K562 (cell line): ENCODE results near the gene DCAF6. TPM values are rescaled to one million over a fixed set of nuclear protein-coding genes. Genes with fewer than 3 reads are reported as not detected.

ENCODE experiments used
- ATAC-seq: fragments of 200-7000 bp; cut with Tn5 transposase; 3 replicates; pipeline ENCODE4 v1.9.1; 2020; ENCODE audit warnings: moderate library complexity
- BruUV-seq: library from RNA; stranded (reverse); fragments of 400-500 nt; replicated peaks from 2 replicates; lab custom pipeline; 2021; lab: Mats Ljungman, UMichigan
- CTCF ChIA-PET: fragments of 300-600 bp; formaldehyde crosslinking; extraction: SDS; loops from one replicate; lab custom pipeline; 2021; ENCODE audit warnings: low intra/inter-chr PET ratio; lab: Yijun Ruan, JAX
- POLR2A ChIA-PET: fragments of 300-600, 350-650 bp; sonication (Branson Sonifier 250); formaldehyde crosslinking; extraction: SDS; loops from one replicate; lab custom pipeline; 2021; ENCODE audit warnings: antibody characterized with exemption, inconsistent platforms; lab: Yijun Ruan, JAX
- DNase-seq, 4 experiments: peaks; one replicate each; pipeline versions ENCODE4 v3.0.0 to v3.0.0-alpha.2; 2011 to 2018; ENCODE audit warnings: low spot score in 3 of 4, mixed read lengths in 3 of 4; ENCODE audit errors: extremely low read depth in 1 of 4
- FAIRE-seq: peaks from 2 replicates; lab custom pipeline; 2011; peaks lifted over from hg19 to GRCh38; lab: Jason Lieb, UNC
- H2AFZ ChIP-seq: 2 replicates; pipeline ENCODE4 v1.6.0; 2011; ENCODE audit warnings: low read depth, low read length, control low read depth, inconsistent platforms
- H3K27ac ChIP-seq: fragments of 200-600 bp; 3 replicates; pipeline ENCODE4 v1.8.0; 2011; ENCODE audit warnings: low read depth, mild to moderate bottlenecking, control low read depth, inconsistent platforms, low read length, moderate library complexity, mixed read lengths; ENCODE audit errors: extremely low read depth
- H3K27me3 ChIP-seq, 2 experiments: fragments of 300-600 bp in 1 of 2; 2 replicates in 1 of 2; 3 replicates in 1 of 2; pipeline versions ENCODE4 v1.6.0 to v1.8.0; 2011; ENCODE audit warnings: inconsistent platforms in 2 of 2, low read length in 2 of 2, mild to moderate bottlenecking in 1 of 2, mixed read lengths in 1 of 2, moderate library complexity in 1 of 2; ENCODE audit not compliant: control insufficient read depth in 2 of 2, insufficient read depth in 2 of 2
- H3K36me3 ChIP-seq: fragments of 300-600 bp; 3 replicates; pipeline ENCODE4 v1.8.0; 2011; ENCODE audit warnings: mild to moderate bottlenecking, low read length, inconsistent platforms; ENCODE audit not compliant: control insufficient read depth, insufficient read depth
- H3K4me1 ChIP-seq, 2 experiments: fragments of 200-600 bp in 1 of 2; replicated peaks in 1 of 2; 2 replicates in 1 of 2; 3 replicates in 1 of 2; pipeline versions ENCODE4 v1.5.1 to v1.8.0; 2011; ENCODE audit warnings: inconsistent platforms in 2 of 2, low read length in 2 of 2, mild to moderate bottlenecking in 1 of 2, mixed read lengths in 1 of 2, moderate library complexity in 1 of 2; ENCODE audit not compliant: control insufficient read depth in 2 of 2, insufficient read depth in 2 of 2
- H3K4me2 ChIP-seq: 2 replicates; pipeline ENCODE4 v1.6.1; 2011; ENCODE audit warnings: low read length, control low read depth, inconsistent platforms, mixed read lengths; ENCODE audit not compliant: insufficient read depth
- H3K4me3 ChIP-seq: fragments of 200-600 bp; sonication (generic), shearing (Covaris generic); 2 replicates; pipeline ENCODE4 v1.5.1; 2016; ENCODE audit warnings: control low read depth, inconsistent platforms
- H3K79me2 ChIP-seq: fragments of 200-600 bp; 3 replicates; pipeline ENCODE4 v1.8.0; 2011; ENCODE audit warnings: low read length, inconsistent platforms; ENCODE audit not compliant: control insufficient read depth, insufficient read depth
- H3K9ac ChIP-seq, 2 experiments: 2 replicates each; pipeline versions ENCODE4 v1.6.0 to v1.6.1; 2011; ENCODE audit warnings: low read depth in 2 of 2, low read length in 2 of 2, control low read depth in 1 of 2, inconsistent platforms in 1 of 2, mild to moderate bottlenecking in 1 of 2, mixed read lengths in 1 of 2; ENCODE audit not compliant: insufficient read depth in 1 of 2
- H3K9me1 ChIP-seq: one replicate; pipeline ENCODE4 v1.6.0; 2011; ENCODE audit warnings: inconsistent platforms, mild to moderate bottlenecking, low read length, moderate library complexity; ENCODE audit not compliant: control insufficient read depth, insufficient read depth
- H3K9me3 ChIP-seq: replicated peaks from 2 replicates; pipeline ENCODE4 v1.5.1; 2011; ENCODE audit warnings: low read depth, low read length, inconsistent platforms; ENCODE audit not compliant: control insufficient read depth, insufficient read depth
- H4K20me1 ChIP-seq: replicated peaks from 2 replicates; pipeline ENCODE4 v1.6.1; 2011; ENCODE audit warnings: low read length, inconsistent platforms, mixed read lengths; ENCODE audit not compliant: control insufficient read depth, insufficient read depth
- FOXA3 ChIP-seq, 2 experiments: fragments of 450-650 bp in 1 of 2; sonication (generic) in 1 of 2; formaldehyde crosslinking; IDR thresholded peaks in 1 of 2; conservative IDR thresholded peaks in 1 of 2; 2 replicates each; pipeline versions ENCODE4 v1.4.0 to v1.8.0; 2020 to 2022; ENCODE audit warnings: mild to moderate bottlenecking in 2 of 2, missing genetic modification reagents in 1 of 2
- ZNF224 ChIP-seq: sonication (generic); formaldehyde crosslinking; IDR thresholded peaks from 2 replicates; pipeline ENCODE4 v1.8.0; 2022; ENCODE audit warnings: mild to moderate bottlenecking, missing genetic modification reagents
- WGBS: fragments of 100-300 bp; shearing (Covaris generic); methylation state at CpG from one replicate; pipeline ENCODE4 v1.1.6; 2016; ENCODE audit warnings: low coverage, mixed read lengths; ENCODE audit not compliant: insufficient coverage; ENCODE audit errors: missing lambda C conversion rate; 5-methylcytosine and 5-hydroxymethylcytosine counted together
- in situ Hi-C: fragments of 300-500 bp; cut with MboI; formaldehyde crosslinking; loops from 4 replicates; pipeline ENCODE4 v1.15.0; 2018; ENCODE audit warnings: inconsistent platforms, mixed read lengths
- intact Hi-C: fragments of 100-400 bp; cut with micrococcal nuclease; formaldehyde crosslinking; loops from 2 replicates; pipeline ENCODE4 v1.14.2; 2022
- polyA plus RNA-seq, 8 experiments: library from polyadenylated mRNA; depleted of rRNA in 4 of 8; stranded (reverse) in 5 of 8; unstranded in 3 of 8; fragments of >200 nt; fragmentation: Nextera tagmentation in 2 of 8; fragmentation: Illumina TruSeq in 1 of 8; extraction: Ambion mirVana in 2 of 8; extraction: Trizol in 1 of 8; gene quantifications; 2 replicates each; pipeline versions ENCODE4 v1.2.1 to v1.2.3, GENCODE V29; 2011 to 2014; ENCODE audit warnings: inconsistent platforms in 1 of 8, missing spikeins in 1 of 8
- total RNA-seq, 7 experiments: library from RNA; depleted of rRNA in 6 of 7; stranded (reverse); fragments of >200 nt in 6 of 7; fragmentation: Illumina TruSeq in 2 of 7; extraction: Trizol in 2 of 7; gene quantifications; 2 replicates each; pipeline versions ENCODE4 v1.2.1 to v1.2.3, GENCODE V29; 2011 to 2021; ENCODE audit warnings: low replicate concordance in 1 of 7
- TF ChIP-seq, protein P1 (sequence below): fragments of 450-650 bp; IDR thresholded peaks from 2 replicates; pipeline ENCODE4 v1.6.1; 2016; ENCODE audit warnings: low read depth

DCAF6 gene
- total and polyA plus RNA-seq, 9 of the 15 experiments (the other 6 are each of a cell fraction or from before 2014, with no cell fraction given): 19.1 to 102 (median 46.3) TPM

DNA sequence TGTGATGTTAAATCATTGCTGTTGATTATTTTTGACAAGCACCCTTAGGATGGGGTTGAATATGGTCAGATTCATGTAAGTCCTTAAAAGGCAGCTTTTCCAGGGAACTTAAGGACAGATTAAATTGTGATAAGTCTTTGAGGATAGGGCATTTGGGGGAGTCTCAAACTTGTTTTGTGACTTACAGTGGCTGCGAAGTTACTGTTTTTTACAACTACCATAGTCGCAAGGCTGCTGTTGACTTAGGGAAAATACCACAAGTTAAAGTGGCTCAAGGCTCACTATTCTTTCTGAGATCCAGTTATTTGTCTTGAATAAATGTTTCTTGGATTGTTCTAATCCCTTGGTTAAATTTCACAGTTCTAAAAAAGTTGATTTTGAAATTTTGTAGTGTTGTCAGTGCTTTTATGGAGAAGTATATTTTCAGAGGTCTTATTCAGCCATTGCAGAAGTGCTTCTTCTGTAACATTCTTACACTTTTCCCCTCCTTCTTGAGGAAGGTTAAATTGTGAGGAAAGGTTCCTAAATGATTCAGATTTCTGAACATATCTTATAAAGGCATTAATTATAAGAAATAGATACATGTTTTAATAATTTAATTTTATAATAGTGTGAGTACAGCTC lies 47.4 kb downstream of the DCAF6 start:
- WGBS: 80% methylated on average over 2 of the region's 2 CpGs
- no TSS peak for BruUV-seq
- H3K4me3 ChIP-seq: no peak overlapping the region
- peak overlapping the region; percentile 75; the same call in 1 of the 3 replicates for H3K27ac ChIP-seq
- peaks cover 66% of the 10 kb centered on the region for H3K79me2 ChIP-seq
- H3K36me3 ChIP-seq: peaks cover 39% of the 10 kb centered on the region
- peak in 1 of 4 experiments; percentile 12 for DNase-seq
- H3K27me3 ChIP-seq: no peaks in the 10 kb centered on the region
- in situ Hi-C loops (no loop called here), intact Hi-C loops (no loop called here)
- no peak overlapping the region for H3K9ac ChIP-seq
- no peaks in the 10 kb centered on the region for H4K20me1 ChIP-seq
- no peak overlapping the region for H2AFZ ChIP-seq
- H3K4me2 ChIP-seq: 0 out of 2 replicates have a peak overlapping the region, but pooled peaks have one; percentile 1
- ATAC-seq: no peak
- FAIRE-seq: no peak
- H3K9me1 ChIP-seq: no peaks in the 10 kb centered on the region
- CTCF ChIA-PET: no interaction called here
- peaks cover 0 to 23% of the 10 kb centered on the region in 2 experiments; a peak in 3 of 5 replicates for H3K4me1 ChIP-seq
- POLR2A ChIA-PET: interaction anchor here (0.8 to 1.4 kb wide), 2 partner anchors 8 to 49 kb away, joined by 3 to 5 read pairs; no protein-coding TSS in a partner anchor
- TF ChIP-seq, protein P1, sequence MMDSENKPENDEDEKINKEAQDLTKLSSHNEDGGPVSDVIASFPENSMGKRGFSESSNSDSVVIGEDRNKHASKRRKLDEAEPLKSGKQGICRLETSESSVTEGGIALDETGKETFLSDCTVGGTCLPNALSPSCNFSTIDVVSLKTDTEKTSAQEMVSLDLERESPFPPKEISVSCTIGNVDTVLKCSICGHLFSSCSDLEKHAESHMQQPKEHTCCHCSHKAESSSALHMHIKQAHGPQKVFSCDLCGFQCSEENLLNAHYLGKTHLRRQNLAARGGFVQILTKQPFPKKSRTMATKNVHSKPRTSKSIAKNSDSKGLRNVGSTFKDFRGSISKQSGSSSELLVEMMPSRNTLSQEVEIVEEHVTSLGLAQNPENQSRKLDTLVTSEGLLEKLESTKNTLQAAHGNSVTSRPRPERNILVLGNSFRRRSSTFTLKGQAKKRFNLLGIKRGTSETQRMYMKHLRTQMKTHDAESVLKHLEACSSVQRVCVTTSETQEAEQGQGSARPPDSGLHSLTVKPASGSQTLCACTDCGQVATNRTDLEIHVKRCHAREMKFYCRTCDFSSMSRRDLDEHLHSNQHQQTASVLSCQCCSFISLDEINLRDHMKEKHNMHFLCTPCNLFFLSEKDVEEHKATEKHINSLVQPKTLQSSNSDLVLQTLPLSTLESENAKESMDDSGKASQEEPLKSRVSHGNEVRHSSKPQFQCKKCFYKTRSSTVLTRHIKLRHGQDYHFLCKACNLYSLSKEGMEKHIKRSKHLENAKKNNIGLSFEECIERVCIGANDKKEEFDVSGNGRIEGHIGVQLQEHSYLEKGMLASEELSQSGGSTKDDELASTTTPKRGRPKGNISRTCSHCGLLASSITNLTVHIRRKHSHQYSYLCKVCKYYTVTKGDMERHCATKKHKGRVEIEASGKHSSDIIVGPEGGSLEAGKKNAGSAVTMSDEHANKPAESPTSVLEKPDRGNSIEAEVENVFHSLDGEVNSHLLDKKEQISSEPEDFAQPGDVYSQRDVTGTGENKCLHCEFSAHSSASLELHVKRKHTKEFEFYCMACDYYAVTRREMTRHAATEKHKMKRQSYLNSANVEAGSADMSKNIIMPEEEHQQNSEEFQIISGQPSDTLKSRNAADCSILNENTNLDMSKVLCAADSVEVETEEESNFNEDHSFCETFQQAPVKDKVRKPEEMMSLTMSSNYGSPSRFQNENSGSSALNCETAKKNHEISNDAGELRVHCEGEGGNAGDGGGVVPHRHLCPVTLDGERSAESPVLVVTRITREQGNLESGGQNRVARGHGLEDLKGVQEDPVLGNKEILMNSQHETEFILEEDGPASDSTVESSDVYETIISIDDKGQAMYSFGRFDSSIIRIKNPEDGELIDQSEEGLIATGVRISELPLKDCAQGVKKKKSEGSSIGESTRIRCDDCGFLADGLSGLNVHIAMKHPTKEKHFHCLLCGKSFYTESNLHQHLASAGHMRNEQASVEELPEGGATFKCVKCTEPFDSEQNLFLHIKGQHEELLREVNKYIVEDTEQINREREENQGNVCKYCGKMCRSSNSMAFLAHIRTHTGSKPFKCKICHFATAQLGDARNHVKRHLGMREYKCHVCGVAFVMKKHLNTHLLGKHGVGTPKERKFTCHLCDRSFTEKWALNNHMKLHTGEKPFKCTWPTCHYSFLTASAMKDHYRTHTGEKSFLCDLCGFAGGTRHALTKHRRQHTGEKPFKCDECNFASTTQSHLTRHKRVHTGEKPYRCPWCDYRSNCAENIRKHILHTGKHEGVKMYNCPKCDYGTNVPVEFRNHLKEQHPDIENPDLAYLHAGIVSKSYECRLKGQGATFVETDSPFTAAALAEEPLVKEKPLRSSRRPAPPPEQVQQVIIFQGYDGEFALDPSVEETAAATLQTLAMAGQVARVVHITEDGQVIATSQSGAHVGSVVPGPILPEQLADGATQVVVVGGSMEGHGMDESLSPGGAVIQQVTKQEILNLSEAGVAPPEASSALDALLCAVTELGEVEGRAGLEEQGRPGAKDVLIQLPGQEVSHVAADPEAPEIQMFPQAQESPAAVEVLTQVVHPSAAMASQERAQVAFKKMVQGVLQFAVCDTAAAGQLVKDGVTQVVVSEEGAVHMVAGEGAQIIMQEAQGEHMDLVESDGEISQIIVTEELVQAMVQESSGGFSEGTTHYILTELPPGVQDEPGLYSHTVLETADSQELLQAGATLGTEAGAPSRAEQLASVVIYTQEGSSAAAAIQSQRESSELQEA: no peak
- TF ChIP-seq ZNF224 (CRISPR knock-in tag) (no peak), FOXA3 (CRISPR knock-in tag; conservative IDR thresholded peaks at IDR 0.05 in 1 of 2, IDR thresholded peaks at IDR 0.05 in 1 of 2) (peak in 1 of 2 experiments; percentile 66; a peak in 1 of 4 replicates)
- no peaks in the 10 kb centered on the region for H3K9me3 ChIP-seq
